HG02678 (cell line): Measurements from ENCODE around the gene UBE2I.

ENCODE experiments used
- ATAC-seq: cut with Tn5 transposase; IDR thresholded peaks from one replicate; pipeline ENCODE4 v1.9.1; 2021; ENCODE audit warnings: mild to moderate bottlenecking, moderate library complexity; ENCODE audit not compliant: unreplicated experiment

The UBE2I gene

DNA sequence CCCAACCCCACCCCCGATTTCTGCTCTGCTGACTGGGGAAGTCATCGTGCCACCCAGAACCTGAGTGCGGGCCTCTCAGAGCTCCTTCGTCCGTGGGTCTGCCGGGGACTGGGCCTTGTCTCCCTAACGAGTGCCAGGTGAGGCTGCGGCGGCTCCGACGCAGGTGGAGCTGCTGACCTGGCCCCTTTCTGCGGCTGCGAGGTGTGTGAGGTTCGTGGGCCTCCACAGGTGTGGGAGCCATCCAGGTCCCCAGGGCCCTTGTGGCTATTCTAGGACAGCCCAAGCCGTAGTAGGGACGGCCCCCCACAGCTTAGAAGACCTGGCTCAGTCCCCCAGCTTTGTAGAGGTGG, 3.0 kb downstream of the UBE2I start:
- no peak for ATAC-seq

DNA sequence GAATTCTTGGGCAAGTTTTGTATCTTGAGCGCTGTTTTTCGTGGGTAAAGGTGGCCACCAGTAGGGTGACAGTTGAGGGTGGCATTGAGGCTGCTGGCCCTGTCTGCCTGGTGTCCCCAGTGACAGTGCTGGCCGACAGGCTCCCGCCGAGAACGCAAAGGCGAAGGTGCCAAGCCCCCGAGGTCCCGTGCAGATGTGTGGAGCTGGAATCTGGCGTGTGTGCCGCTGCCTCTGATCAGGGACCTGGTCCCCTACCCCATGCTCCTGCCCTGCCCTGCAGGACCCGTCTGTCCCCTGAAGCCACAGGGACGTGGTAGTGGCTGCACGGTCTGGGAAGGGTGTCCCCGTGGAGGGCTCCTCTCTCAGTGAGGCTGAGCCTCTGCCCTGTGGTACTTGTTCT, 3.5 kb downstream of the UBE2I start:
- ATAC-seq = no peak

DNA sequence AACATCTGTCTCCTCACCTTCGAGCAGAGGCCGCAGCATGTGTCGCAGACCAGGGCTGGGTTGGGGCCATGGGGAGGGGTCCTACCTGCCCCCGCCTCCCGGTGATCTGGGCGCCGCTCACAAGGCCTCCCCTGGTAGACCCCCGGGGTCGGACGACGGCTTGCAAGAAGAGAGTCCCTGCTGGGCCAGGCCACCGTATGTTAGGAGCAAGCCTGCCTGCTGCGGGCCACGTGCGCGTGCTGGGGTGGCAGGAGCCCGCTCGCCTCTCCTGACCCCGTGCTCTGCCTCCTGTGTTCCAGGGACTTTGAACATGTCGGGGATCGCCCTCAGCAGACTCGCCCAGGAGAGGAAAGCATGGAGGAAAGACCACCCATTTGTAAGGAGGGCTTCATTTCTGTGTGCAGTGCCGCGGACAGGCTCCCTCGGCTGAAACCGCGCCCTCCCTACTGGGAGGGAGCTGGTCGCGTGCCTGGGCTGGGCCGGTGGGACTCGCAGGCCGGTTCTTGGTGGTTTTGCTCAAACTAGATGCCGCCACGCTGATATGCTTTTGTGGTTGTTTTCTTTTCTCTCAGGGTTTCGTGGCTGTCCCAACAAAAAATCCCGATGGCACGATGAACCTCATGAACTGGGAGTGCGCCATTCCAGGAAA, 4.4 kb downstream of the UBE2I start:
- ATAC-seq = no peak

DNA sequence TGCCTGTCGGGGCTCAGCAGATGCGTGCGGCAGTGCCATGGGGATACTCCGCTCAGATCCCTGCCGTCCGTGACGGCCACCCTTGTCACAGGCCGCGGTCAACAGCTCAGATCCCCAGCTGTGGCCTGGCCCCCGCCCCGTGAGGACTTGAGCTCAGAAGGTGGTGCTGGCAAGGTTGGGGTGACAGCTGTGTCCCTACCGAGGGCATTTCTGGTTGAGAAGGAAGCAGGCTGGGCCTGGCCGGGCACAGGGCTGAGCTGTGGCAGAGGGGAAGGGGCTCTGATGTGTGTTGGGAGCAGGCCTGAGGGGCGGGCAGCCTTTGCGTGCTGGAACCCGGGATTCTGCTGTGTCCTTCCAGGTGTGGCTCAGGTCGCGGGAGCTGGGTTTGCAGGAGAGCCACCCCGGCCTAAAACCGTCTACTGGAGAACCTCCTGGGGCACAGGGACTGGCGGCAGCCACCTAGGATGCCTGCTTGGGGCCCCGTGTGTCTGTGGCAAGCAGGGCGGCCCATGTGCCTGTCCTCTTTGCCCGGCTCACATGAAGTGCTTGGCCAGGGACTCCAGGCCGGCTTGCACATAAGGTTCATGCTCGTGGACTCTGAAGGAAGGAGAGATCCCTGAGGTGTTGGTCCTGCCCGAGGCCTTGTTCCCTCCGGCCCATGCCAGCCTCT, 5.1 kb downstream of the UBE2I start:
- ATAC-seq = no peak

DNA sequence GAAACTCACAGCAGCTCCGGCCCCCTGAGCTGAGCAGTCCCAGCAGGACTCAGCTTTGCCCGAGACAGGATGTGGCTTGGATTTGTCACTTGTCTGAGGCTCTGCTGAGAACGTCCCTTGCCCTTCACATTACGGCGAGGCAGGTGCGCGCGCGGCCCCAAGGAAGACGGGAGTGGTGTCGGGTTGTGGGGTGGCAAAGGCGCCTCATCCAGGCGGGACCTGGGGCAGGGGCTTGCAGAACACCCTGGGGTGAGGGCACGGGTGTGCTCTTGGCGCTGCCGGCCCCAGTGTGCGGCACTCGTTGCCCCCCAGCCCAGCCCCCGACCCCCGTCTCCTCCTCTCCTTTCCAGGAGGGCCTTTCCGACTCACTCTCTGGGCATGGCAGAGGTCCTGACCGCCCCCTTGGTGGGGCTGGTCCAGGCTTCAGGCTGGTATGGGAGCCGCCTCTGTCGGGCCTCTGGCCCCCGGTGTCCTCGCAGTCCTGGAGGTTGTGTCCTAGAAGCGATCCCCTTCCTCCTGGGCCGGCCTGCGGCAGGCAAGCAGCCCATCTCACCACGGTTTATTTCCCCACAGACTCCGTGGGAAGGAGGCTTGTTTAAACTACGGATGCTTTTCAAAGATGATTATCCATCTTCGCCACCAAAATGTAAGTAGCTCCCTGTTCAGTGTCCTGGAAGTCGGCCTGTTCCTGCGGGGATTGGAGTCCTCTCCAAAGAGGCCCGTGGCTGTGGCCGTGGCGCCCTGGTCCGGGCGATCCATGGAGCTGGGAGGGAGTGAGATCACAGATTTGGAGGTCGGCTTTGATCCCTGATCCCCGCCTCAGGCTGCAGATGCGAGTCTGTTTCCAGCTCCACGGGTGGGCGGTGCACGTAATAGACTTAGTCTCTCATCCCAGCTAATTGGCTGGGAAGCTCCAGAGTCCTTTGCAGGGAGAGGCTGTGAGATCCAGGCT, 5.9 kb downstream of the UBE2I start:
- no peak for ATAC-seq

DNA sequence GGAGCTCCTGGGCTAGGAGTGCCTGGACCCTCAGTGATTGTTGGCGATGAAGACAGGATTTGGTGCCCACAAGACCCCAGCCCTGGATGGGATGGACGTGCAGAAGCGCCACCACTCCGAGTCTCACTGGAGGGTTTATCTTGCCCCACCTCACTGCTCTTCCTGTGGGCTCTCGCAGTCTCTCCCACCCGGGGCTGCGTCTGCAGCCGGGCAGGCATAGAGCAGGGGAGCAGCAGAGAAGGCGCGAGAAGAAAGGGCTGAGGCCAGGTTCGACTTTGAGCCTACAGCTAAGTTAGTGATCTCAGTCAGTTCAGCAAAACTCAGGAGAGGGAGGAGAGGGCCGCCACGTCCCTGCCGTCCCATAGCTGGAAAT, 6.6 kb downstream of the UBE2I start:
- no peak for ATAC-seq

DNA sequence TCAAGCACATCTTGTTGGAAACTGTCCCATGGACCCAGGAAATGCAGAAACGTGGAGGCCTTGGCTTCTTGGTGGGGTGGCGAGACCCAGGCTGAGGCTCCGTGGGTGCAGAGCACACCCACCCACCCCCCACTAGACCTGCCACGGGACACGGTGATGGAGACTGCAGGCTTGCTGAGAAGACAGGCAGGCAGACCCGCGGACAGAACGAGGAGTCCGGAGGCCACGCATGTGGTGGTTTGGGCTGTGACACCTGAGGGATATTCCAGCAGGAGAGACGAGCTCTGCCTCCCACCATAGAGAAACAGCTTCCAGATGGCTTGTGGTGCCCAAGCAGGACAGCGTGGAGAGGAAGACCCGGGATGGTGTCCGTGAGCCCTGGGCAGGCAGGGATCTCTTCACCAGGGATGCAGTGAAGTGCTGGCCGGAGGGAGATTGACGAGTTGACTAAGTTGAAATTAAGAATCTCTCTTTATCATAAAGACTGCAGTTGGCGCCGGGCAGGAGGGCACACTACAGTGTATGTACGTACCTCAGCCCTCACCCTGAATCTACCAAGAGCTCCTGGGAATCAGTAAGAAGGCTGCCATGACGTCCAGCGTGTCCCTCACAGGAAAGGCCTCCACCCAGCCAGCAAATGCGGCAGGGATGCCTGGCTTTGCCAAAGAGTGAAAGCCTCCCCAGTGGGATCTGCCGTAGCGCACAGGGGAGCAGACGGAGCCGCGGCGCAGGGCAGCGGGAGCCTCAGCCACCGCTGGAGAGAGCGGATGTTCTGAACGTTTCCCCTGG, 8.2 kb downstream of the UBE2I start:
- ATAC-seq = no peak

DNA sequence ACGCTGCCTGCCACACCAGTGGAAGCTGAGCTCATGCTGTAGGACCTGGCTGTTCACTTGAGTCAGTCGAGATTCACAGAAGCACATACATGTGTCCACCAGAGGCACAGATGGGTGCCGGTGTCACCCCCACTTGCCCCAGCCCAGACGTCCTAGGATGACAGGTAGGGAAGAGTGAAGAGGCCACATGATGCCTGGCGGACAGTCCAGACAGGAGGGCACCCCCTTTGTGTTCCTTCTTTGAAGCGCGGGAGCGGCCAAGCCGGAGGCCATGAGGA, 8.8 kb downstream of the UBE2I start:
- no peak for ATAC-seq

DNA sequence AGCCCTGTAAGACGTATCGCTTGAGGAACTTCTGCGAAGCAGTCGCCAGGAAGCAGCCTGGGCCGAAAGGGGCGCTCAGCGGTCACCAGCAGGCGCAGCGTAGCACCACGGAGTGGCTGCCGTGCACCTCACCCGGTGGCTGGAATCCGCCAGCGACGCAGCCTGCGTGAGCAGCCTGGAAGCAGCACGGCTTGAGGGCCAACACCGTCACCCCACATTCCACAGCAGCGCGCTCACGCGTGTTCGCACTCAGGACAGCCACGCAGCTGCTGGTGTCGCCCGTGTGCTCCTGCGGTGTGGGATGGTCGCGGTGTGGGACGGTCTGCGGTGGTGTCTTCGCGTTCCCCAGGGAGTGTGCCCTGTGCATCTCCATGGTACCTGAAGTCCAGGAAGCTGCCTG, 9.6 kb downstream of the UBE2I start:
- no peak for ATAC-seq

DNA sequence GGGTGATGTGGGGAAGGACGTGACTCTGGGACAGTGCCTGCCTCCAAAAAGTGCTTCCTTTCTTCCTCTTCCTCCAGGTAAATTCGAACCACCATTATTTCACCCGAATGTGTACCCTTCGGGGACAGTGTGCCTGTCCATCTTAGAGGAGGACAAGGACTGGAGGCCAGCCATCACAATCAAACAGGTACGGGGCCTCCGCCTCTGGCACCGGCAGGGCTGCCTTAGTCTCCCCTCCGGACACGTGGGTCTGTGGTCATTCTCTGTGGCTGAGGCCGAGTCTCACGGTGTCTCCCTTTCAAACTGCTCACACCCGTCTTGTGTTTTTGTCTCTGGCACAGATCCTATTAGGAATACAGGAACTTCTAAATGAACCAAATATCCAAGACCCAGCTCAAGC, 10.7 kb downstream of the UBE2I start:
- ATAC-seq = no peak

DNA sequence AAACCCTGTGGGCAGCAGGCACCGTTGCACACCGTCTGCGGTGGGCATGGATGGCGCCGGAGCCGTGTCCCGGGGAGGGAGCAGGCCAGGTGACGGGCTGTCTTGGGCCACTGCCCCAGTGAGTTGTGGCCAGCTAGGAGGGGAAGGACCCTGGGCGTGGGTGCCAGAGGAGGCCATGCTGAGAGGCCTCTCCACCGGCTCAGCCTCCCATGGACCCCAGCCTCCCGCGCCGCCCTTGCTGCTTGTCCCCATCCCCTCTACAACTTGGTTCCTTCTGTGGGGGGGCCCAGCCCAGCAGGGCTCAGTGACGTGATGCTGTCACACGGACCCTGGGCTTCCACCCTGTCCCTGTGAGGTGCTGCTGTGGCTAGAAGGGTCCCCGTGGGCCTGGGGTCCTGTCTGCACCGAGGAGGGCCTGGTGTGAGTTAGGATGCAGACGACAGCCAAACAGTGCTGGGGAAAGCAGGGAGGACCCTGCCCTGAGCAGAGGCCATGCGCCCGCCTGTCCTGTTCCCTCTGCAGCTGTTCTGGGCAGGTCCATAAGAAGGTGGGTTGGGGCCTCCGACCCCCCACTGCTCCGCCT, 11.3 kb downstream of the UBE2I start:
- ATAC-seq = no peak

DNA sequence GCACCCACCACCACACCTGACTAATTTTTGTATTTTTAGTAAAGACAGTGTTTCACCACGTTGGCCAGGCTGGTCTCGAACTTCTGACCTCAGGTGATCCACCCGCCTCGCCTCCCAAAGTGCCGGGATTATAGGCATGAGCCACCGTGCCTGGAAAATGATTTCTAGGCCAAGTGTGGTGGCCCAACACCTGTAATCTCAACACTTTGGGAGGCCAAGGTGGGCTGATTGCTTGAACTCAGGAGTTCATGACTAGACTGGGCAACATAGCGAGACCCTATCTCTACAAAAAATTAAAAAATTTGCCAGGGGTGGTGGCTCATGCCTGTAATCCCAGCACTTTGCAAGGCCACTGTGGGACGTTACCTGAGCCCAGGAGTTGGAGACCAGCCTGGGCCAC, 13.0 kb downstream of the UBE2I start:
- ATAC-seq = no peak

DNA sequence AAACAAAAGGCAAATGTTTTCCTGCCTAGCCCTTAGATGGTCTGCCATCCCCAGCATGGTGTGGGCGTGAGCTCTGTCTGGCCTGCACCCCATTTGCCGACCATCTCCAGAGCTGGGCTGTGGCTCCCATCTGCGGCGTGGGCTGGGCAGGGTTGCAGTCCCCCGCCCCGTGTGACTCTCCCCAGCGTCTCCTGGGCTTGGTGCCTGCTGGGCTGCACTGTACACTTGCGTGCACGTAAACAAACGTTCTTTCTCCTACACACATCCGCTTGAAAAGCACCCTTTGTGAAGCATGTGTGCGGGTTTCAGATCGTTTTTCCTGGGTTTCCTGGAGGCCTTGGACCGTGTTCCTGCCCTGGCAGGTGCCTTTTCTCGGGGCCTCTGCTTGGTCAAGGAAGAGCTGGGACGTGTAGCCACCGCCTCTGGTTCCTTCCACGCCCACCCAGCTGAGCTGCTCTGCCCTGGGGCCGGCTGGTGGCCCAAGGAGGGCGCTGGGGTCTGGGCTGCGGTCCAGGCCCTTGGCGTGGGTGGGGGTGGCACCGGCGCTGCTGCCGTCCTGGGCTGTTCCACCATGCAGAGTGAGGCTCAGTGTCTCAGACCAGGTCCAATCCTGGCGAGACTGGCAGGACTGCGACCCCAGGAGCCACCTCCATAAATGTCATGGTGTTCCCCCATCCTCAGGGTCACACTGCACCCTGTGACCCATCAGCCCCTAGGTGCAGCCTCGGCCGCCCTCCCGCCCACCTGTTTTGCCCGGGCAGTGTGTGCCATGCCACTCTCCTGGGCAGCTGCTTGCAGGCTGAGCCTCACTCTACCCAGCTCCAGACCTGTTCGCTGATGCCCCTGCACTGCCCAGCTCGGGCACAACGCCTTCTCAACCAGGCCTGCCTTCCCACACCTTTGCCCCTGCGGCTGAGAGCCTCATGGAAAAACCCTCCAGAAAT, 14.1 kb downstream of the UBE2I start:
- ATAC-seq = no peak

DNA sequence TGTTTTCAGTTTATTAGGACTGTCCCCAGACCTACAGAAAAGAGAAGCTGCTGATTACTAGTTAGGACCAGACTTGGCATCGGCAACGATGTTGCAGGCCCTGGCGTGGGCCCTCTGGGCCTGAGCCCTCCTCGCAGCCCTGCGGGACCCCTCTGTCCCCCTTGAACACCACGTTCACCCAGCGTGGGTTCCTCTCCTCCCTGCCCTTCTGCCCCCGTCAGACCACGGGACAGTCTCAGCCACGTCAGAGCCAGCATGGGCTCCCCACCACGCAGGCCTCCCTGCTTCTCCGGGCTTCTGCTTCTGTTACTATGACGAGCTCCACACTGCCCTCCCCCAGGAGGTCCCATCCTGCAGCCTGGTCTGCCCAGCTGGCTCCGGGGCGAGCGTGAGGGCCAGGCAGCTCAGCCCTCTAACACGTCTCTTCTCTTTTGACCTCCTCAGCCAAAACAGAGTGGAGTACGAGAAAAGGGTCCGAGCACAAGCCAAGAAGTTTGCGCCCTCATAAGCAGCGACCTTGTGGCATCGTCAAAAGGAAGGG, 14.9 kb downstream of the UBE2I start:
- no peak for ATAC-seq

DNA sequence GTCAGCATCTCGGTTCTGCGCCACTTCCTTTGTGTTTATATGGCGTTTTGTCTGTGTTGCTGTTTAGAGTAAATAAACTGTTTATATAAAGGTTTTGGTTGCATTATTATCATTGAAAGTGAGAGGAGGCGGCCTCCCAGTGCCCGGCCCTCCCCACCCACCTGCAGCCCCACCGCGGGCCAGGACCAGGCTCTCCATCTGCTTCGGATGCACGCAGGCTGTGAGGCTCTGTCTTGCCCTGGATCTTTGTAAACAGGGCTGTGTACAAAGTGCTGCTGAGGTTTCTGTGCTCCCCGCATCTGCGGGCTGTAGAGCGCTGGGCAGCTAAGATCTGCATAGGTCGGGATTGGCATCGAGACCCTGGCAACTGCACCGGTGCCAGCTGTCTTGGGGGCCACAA, 15.8 kb downstream of the UBE2I start:
- no peak for ATAC-seq

DNA sequence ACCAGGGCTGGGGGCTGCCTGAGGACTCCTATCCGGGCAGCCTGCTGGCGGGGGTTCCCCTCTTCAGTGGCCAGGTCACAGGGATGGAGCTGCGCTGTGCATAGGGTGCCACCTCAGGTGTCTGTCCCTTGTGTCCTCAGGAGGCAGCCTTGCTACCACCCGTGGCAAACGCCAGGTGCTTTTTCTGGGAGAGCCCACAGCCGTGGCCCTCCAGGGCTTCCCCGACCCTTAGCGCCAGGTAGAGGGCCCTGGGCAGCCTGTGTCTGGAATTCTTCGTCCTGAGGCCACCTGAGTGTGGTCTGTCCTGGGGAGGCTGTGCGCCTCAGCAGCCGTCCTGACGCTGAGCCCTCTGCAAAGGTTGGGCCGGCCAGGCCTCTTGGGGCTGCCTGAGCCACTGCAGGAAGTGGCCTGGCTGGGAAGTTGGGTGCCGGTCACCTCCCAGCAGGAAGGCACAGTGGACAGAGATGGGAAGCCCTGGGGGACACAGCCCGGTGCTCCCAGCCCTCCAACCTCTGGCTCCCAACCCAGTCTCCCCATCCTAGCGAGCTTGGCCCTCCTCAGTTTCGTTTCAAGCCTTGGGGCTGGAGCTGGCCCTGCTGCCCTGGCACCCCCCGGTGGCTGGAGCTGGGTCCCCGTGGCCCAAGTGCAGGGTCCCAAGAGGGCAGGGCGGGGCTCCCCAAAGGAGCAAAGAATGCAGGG, 16.4 kb downstream of the UBE2I start:
- ATAC-seq = no peak

DNA sequence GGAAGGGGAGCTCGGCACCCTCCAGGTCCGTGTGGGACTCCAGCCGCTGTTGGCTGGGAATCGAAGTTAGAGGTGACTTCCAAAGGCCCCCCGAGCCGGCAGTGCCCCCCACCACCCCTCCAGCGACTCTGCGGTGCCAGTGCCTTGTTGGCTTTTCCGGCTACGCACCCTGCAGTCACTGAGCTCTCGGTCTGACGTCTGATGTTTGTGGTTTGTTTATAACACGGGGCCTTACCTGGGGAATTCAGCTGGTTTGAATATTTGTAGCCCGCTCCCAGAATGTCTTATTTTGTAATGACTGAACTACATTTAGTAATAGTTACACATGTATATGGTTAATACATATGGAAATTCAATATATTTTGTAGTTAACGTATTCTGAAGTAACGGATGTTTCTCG, 17.0 kb downstream of the UBE2I start:
- ATAC-seq = no peak

DNA sequence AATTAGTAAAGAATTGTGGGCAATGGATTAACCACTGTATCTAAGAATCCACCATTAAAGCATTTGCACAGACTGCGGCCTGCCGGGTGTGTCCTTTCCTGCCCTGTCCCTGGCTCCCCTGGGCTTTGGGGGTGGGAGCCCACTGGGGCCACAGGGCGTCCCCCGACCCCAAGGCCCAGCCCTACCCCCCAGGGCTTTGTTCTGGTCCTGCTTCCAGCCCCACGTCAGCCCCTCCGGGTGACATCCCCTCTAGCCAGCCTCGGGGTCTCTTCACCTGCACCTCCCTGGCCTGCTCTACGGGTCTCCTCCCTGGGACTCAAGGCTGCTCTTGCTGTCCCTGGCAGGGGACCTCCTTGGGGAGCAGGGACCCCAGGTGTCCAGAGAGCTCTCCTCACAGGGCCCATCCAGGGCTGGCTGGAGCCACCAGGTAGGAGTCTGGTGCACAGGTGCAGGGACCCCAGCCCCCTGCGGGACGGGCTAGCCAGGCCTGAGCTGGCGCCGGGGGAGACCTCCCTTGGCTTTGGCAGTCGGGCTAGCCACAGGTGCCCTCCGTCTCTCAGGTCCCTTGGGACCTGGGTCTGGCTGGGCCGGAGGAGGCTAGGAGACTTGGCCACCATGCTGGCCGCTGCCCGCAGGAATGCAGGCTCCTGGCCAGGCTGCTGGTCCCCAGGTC, 17.6 kb downstream of the UBE2I start:
- no peak for ATAC-seq

DNA sequence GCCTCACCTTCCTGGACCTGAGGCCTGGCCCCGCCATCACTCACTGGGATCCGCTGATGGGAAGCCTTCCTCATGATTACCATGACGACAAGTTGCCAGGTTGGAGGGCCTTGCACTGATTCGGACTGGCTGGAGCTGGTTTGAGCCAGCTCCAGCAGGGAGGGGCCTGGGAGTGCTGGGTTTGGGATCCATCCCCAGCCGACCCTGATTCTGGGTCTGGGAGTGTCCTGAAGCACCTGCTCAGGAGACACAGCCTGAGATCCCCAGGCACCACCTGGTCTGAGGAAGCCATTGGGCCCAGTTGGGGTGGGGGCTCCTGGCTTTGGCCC, 18.1 kb downstream of the UBE2I start:
- no peak for ATAC-seq
